Prostate gland (tissue), 2 donors: ENCODE data around the gene RNF215. TPM values are rescaled to one million over a fixed set of nuclear protein-coding genes. Genes with fewer than 3 reads are reported as not detected.

Experiments
- DNase-seq: peaks from one replicate; pipeline ENCODE4 v3.0.0-alpha.2; 2019; ENCODE audit warnings: low spot score
- H3K27ac ChIP-seq, 2 donors: fragments of 200-600 bp; sonication (generic); 2 replicates each; pipeline ENCODE4 v1.5.1; 2017 to 2019
- H3K27me3 ChIP-seq: fragments of 200-600 bp; sonication (generic); replicated peaks from 2 replicates; pipeline ENCODE4 v1.5.1; 2019; ENCODE audit not compliant: insufficient read depth
- H3K36me3 ChIP-seq, 2 donors: fragments of 200-600 bp; sonication (generic); 1 replicate in 1 of 2; 2 replicates in 1 of 2; pipeline versions ENCODE4 v1.5.1 to v1.8.1; 2017 to 2019
- H3K4me1 ChIP-seq: fragments of 200-600 bp; sonication (generic); replicated peaks from 2 replicates; pipeline ENCODE4 v1.5.1; 2019
- H3K4me3 ChIP-seq, 2 donors: fragments of 200-600 bp; sonication (generic); 2 replicates each; pipeline ENCODE4 v1.5.1; 2017 to 2019
- H3K9me3 ChIP-seq: fragments of 200-600 bp; sonication (generic); 2 replicates; pipeline ENCODE4 v1.5.1; 2017
- POLR2A ChIP-seq: fragments of 450-650 bp; IDR thresholded peaks from one replicate; pipeline ENCODE4 v1.6.1; 2016; ENCODE audit warnings: antibody characterized with exemption, mild to moderate bottlenecking
- POLR2AphosphoS5 ChIP-seq: sonication (generic); formaldehyde crosslinking; IDR thresholded peaks from one replicate; pipeline ENCODE4 v1.6.1; 2017; ENCODE audit warnings: antibody characterized with exemption
- WGBS: methylation state at CpG from one replicate; pipeline ENCODE4 v1.1.5; 2018; 5-methylcytosine and 5-hydroxymethylcytosine counted together
- intact Hi-C: fragments of 100-400 bp; cut with DNase I; formaldehyde crosslinking; loops from one replicate; pipeline ENCODE4 v1.14.2; 2022
- total RNA-seq, 2 donors: library from RNA; depleted of rRNA; stranded (reverse); fragments of >200 nt; gene quantifications; one replicate each; pipeline ENCODE4 v1.1.0, GENCODE V29; 2016
- TF ChIP-seq, protein P1 (sequence below), 4 experiments: fragments of 200-600 bp in 2 of 4; fragments of 450-650 bp in 2 of 4; sonication (generic) in 2 of 4; IDR thresholded peaks; 1 replicate in 3 of 4; 2 replicates in 1 of 4; pipeline ENCODE4 v1.5.1; 2016 to 2019; ENCODE audit warnings: antibody characterized with exemption in 4 of 4, mild to moderate bottlenecking in 2 of 4, moderate library complexity in 2 of 4

RNF215 gene
- total RNA-seq, 2 donors from 2014 or later, result 18.1 to 20.0 TPM

DNA sequence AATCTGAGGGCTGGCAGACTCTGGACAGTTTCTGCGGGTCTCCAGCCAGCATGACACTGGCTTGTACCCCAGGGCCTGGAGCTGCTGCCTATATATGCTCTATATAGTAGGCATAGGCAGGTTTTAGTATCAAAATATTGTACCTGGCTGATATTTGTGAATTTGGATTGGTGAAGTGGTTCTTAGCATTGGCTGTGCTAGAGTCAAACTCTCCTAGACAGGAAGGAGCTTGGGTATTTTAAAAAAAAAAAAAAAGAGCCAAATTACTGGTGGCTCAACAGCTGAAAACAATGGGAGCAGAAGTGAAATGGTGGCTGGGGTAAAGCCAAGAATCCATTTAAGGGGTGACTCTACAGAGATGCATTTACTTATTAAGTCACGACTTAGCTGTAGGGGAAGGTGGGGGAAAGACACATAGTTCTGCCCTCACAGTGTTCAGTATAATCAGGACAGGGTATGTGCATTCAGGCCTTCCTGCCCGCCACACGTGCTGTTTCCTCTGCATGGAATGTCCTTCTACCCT, 27.4 kb upstream of the RNF215 start:
- H3K4me1 ChIP-seq, result peaks cover 5% of the 10 kb centered on the region
- H3K9me3 ChIP-seq, result no peaks in the 10 kb centered on the region
- DNase-seq, result no peak
- H3K27ac ChIP-seq, result peak overlapping the region in 1 of 2 donors; percentile 95
- H3K36me3 ChIP-seq, result peaks cover 0 to 1% of the 10 kb centered on the region in 2 donors
- H3K4me3 ChIP-seq, result no peak overlapping the region
- intact Hi-C loops, result no loop called here
- WGBS, result 80% methylated on average over 4 of the region's 4 CpGs
- TF ChIP-seq POLR2A (no peak), POLR2AphosphoS5 (no peak)
- TF ChIP-seq, protein P1, sequence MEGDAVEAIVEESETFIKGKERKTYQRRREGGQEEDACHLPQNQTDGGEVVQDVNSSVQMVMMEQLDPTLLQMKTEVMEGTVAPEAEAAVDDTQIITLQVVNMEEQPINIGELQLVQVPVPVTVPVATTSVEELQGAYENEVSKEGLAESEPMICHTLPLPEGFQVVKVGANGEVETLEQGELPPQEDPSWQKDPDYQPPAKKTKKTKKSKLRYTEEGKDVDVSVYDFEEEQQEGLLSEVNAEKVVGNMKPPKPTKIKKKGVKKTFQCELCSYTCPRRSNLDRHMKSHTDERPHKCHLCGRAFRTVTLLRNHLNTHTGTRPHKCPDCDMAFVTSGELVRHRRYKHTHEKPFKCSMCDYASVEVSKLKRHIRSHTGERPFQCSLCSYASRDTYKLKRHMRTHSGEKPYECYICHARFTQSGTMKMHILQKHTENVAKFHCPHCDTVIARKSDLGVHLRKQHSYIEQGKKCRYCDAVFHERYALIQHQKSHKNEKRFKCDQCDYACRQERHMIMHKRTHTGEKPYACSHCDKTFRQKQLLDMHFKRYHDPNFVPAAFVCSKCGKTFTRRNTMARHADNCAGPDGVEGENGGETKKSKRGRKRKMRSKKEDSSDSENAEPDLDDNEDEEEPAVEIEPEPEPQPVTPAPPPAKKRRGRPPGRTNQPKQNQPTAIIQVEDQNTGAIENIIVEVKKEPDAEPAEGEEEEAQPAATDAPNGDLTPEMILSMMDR (IDR thresholded peaks at IDR 0.05), result no peak
- no peaks in the 10 kb centered on the region for H3K27me3 ChIP-seq

DNA sequence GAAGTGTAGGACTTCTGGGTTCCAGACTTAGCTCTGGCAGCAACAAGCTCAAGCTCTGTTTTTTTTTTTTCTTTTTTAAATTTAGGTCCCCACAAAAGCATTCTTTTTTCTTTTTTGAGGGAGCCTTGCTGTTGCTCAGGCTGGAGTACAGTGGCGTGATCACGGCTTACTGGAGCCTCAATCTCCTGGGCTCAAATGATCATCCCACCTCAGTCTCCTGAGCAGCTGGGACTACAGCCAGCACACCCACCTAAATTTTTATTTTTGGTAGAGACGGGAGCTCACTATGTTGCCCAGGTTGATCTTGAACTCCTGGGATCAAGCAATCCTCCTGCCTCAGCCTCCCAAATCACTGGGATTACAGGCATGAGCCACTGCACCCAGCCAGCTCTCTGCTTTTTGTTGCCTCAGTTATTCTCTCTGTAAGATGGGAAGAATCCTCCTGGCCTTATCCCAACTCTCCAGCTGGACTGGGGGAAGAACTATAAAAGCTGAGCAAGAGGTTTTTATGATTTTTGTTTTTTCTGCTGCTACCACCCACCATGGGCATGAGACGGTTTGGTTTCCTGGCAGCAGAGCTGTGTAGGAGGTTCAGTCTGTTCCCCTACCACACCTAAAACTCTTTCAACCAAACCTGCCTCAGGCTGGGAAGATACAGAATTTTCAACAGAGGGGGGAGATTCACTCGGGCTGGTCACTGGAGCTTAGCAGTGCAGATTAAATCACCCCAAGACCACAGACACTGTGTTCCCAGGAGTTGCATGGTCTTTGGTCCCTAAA, 26.7 kb upstream of the RNF215 start:
- Histone ChIP-seq H3K36me3 (peaks cover 0 to 6% of the 10 kb centered on the region in 2 donors), H3K27me3 (no peaks in the 10 kb centered on the region), H3K27ac (peak overlapping the region in 1 of 2 donors; percentile 95), H3K4me1 (peaks cover 5% of the 10 kb centered on the region), H3K4me3 (no peak overlapping the region), H3K9me3 (no peaks in the 10 kb centered on the region)
- TF ChIP-seq, protein P1 (IDR thresholded peaks at IDR 0.05), result no peak
- no peak for TF ChIP-seq POLR2A
- TF ChIP-seq POLR2AphosphoS5, result no peak
- WGBS, result 79% methylated on average over 5 of the region's 5 CpGs
- intact Hi-C loops, result no loop called here
- DNase-seq, result no peak

DNA sequence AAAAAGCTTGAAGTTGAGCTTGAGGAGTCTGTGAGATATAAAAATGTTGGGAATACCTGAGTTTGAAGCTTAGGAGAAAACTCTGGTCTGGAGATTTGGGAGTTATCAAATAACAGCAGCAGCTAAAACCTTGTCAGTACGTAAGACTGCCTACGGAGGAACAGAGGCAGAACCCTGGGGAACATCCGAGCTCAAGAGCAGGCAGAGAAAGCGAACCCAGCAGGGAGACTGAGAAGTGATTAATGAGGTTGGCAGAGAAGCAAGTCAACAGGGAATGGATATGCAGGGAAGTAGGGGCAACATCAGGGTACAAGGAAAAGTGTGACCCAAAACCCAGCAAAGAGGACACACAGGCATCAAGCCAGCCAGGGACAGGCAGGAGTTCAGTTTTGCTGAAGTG, 25.8 kb upstream of the RNF215 start:
- 72% methylated on average over 4 of the region's 4 CpGs for WGBS
- no peak for TF ChIP-seq POLR2A
- no peak for TF ChIP-seq POLR2AphosphoS5
- TF ChIP-seq, protein P1 (IDR thresholded peaks at IDR 0.05), result no peak
- intact Hi-C loops, result no loop called here
- H3K36me3 ChIP-seq, result peaks cover 0 to 6% of the 10 kb centered on the region in 2 donors
- H3K27me3 ChIP-seq, result no peaks in the 10 kb centered on the region
- no peak overlapping the region for H3K4me3 ChIP-seq
- H3K4me1 ChIP-seq, result no peaks in the 10 kb centered on the region
- DNase-seq, result no peak
- no peaks in the 10 kb centered on the region for H3K9me3 ChIP-seq
- H3K27ac ChIP-seq, result peak overlapping the region in 1 of 2 donors; percentile 95

DNA sequence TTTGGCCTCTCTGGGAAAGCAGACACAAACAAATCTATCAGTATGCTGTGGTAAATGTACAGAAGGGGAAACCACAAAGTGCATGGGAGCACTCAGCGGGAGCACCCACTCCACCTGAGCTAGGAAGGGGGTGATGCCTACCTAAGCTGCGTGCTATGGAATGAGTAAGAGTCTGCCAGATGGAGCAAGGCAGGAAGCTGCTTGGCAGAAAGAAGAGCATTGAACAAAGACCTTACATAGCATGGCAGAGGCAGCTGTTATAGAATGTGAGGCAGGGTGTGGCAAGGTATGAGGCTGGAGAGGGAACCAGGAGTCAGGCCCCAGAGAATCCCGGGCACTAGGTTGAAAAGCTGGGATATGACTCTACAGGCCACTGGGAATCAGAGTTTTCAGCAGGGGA, 24.6 kb upstream of the RNF215 start:
- peak overlapping the region in 1 of 2 donors; percentile 19 for H3K27ac ChIP-seq
- no peak for TF ChIP-seq POLR2AphosphoS5
- TF ChIP-seq, protein P1 (IDR thresholded peaks at IDR 0.05), result no peak
- TF ChIP-seq POLR2A, result no peak
- peaks cover 0 to 6% of the 10 kb centered on the region in 2 donors for H3K36me3 ChIP-seq

More for the DNA sequence above, 24.6 kb upstream of the RNF215 start:
- no peaks in the 10 kb centered on the region for H3K4me1 ChIP-seq
- no peaks in the 10 kb centered on the region for H3K27me3 ChIP-seq
- WGBS, result 84% methylated on average over 3 of the region's 3 CpGs
- no peak overlapping the region for H3K4me3 ChIP-seq
- no peaks in the 10 kb centered on the region for H3K9me3 ChIP-seq
- no peak for DNase-seq
- intact Hi-C loops, result no loop called here
